ENCODE data around the gene ARFGEF2. TPM values are rescaled to one million over a fixed set of nuclear protein-coding genes. Genes with fewer than 3 reads are reported as not detected.

ARFGEF2 gene
- total RNA-seq, 1 experiment from 2014 or later: 22.2 TPM

DNA sequence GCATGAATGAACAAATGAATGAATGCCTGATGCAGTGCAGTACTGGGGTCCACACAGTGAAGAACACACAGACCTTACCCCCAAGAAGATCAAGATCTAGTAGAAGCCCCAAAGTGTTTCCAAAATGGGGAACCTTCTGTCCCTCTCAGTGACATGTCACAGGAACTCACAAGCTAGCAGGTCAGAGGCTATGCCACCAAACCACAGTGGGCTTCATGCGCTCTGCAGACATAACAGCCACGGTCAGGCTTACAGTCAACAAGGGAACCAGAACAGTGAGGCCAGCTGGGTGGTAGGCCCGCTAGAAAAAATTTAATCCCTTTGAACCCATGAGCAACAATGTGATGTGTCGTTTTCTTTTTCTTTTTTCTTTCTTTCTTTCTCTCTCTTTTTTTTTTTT, 20.2 kb upstream of the ARFGEF2 start:
- Histone ChIP-seq H3K4me3 (replicated peaks in 1 of 2; ENCODE audit: low read depth in 1 of 2, low read length in 2 of 2) (no peak overlapping the region), H4K20me1 (ENCODE audit: insufficient read depth) (no peaks in the 10 kb centered on the region), H3K27me3 (ENCODE audit: insufficient read depth, low read length) (no peaks in the 10 kb centered on the region), H3K36me3 (ENCODE audit: control insufficient read depth in 1 of 2, insufficient read depth in 2 of 2, low read length in 2 of 2) (no peaks in the 10 kb centered on the region), H3K9ac (ENCODE audit: low read length) (no peak overlapping the region), H3K4me1 (ENCODE audit: control insufficient read depth in 1 of 2, insufficient read depth in 2 of 2, low read length in 2 of 2) (peaks cover 7 to 18% of the 10 kb centered on the region in 2 experiments), H2AFZ (ENCODE audit: low read depth, low read length, poor library complexity, severe bottlenecking) (no peak overlapping the region), H3K27ac (ENCODE audit: low read depth, low read length) (no peak overlapping the region), H3K4me2 (ENCODE audit: low read length) (no peak overlapping the region), H3K79me2 (ENCODE audit: insufficient read depth, low read length) (no peaks in the 10 kb centered on the region), H3K9me3 (ENCODE audit: control insufficient read depth in 1 of 2, insufficient read depth in 1 of 2, low read depth in 1 of 2, low read length in 2 of 2) (no peaks in the 10 kb centered on the region), H3K9me2 (ENCODE audit: insufficient read depth) (no peaks in the 10 kb centered on the region)
- ATAC-seq (no peak), DNase-seq (ENCODE audit: low read depth, low spot score) (no peak)
- TF ChIP-seq EGR1 (IDR thresholded peaks at IDR 0.05; ENCODE audit: low read depth) (no peak), RAD21 (IDR thresholded peaks at IDR 0.05; ENCODE audit: low read depth) (no peak), TCF7L2 (IDR thresholded peaks at IDR 0.05; ENCODE audit: borderline replicate concordance, extremely low read depth, insufficient read depth, insufficient read length) (no peak), JUND (IDR thresholded peaks at IDR 0.05) (no peak), SP1 (IDR thresholded peaks at IDR 0.05; ENCODE audit: low read depth) (no peak)
- TF ChIP-seq, protein P1, sequence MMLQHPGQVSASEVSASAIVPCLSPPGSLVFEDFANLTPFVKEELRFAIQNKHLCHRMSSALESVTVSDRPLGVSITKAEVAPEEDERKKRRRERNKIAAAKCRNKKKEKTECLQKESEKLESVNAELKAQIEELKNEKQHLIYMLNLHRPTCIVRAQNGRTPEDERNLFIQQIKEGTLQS (IDR thresholded peaks at IDR 0.05): no peak
- BruUV-seq (replicated peaks): no TSS peak
- CTCF ChIA-PET: interaction anchor here (1.2 kb wide), 1 partner anchor 244 kb away, joined by 5 read pairs; no protein-coding TSS in a partner anchor
- intact Hi-C loops (cut with micrococcal nuclease): no loop called here
- RAD21 ChIA-PET (ENCODE audit: low non-redundant PET in 1 of 2, low total read pairs in 2 of 2, uncharacterized antibody in 2 of 2, unreplicated experiment in 2 of 2): interaction anchor here in 1 of 2 experiments (0.7 kb wide), 1 partner anchor 244 kb away, joined by 3 read pairs; no protein-coding TSS in a partner anchor
- POLR2A ChIA-PET: no interaction called here

DNA sequence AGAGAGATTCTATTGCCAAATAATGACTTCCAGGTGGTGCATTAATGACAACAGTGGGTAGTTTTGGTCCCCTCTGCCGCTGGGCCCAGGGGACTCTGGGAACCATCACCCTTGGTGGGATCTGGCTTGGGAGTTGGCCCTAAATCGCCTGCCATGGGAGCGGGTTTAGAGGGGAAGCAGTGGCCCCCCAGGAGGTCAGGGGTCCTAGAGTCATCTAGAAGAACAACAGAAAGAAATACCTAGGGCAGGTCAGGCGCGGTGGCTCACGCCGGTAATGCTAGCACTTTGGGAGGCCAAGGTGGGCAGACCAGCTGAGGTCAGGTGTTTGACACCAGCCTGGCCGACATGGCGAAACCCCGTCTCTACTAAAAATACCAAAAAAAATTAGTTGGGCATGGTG, 17.8 kb upstream of the ARFGEF2 start:
- Histone ChIP-seq H3K27me3 (ENCODE audit: insufficient read depth, low read length) (peaks cover 5% of the 10 kb centered on the region; the same call in 1 of the 2 replicates), H4K20me1 (ENCODE audit: insufficient read depth) (no peaks in the 10 kb centered on the region), H3K4me1 (ENCODE audit: control insufficient read depth in 1 of 2, insufficient read depth in 2 of 2, low read length in 2 of 2) (peaks cover 0 to 6% of the 10 kb centered on the region in 2 experiments; a peak in 1 of 4 replicates), H3K36me3 (ENCODE audit: control insufficient read depth in 1 of 2, insufficient read depth in 2 of 2, low read length in 2 of 2) (no peaks in the 10 kb centered on the region), H3K9me2 (ENCODE audit: insufficient read depth) (no peaks in the 10 kb centered on the region), H3K27ac (ENCODE audit: low read depth, low read length) (no peak overlapping the region), H3K4me3 (replicated peaks in 1 of 2; ENCODE audit: low read depth in 1 of 2, low read length in 2 of 2) (no peak overlapping the region), H3K79me2 (ENCODE audit: insufficient read depth, low read length) (no peaks in the 10 kb centered on the region), H2AFZ (ENCODE audit: low read depth, low read length, poor library complexity, severe bottlenecking) (no peak overlapping the region), H3K9ac (ENCODE audit: low read length) (no peak overlapping the region), H3K9me3 (ENCODE audit: control insufficient read depth in 1 of 2, insufficient read depth in 1 of 2, low read depth in 1 of 2, low read length in 2 of 2) (no peaks in the 10 kb centered on the region), H3K4me2 (ENCODE audit: low read length) (no peak overlapping the region)
- ATAC-seq (no peak), DNase-seq (ENCODE audit: low read depth, low spot score) (no peak)
- POLR2A ChIA-PET: no interaction called here
- RAD21 ChIA-PET (ENCODE audit: low non-redundant PET in 1 of 2, low total read pairs in 2 of 2, uncharacterized antibody in 2 of 2, unreplicated experiment in 2 of 2): interaction anchor here in 1 of 2 experiments (1.8 kb wide), 1 partner anchor 246 kb away, joined by 11 read pairs; no protein-coding TSS in a partner anchor
- CTCF ChIA-PET: interaction anchor here (3.8 kb wide), 1 partner anchor 247 kb away, joined by 144 read pairs; no protein-coding TSS in a partner anchor
- intact Hi-C loops (cut with micrococcal nuclease): no loop called here
- BruUV-seq (replicated peaks): no TSS peak
- TF ChIP-seq, protein P2, sequence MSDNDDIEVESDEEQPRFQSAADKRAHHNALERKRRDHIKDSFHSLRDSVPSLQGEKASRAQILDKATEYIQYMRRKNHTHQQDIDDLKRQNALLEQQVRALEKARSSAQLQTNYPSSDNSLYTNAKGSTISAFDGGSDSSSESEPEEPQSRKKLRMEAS (IDR thresholded peaks at IDR 0.05): no peak
- TF ChIP-seq ELF1 (IDR thresholded peaks at IDR 0.05; ENCODE audit: borderline replicate concordance, low read depth) (no peak), SP1 (IDR thresholded peaks at IDR 0.05; ENCODE audit: low read depth) (no peak), ZFX (IDR thresholded peaks at IDR 0.05) (no peak), FOSL1 (IDR thresholded peaks at IDR 0.05; ENCODE audit: low read depth) (no peak), EGR1 (IDR thresholded peaks at IDR 0.05; ENCODE audit: low read depth) (no peak), TCF7L2 (IDR thresholded peaks at IDR 0.05; ENCODE audit: borderline replicate concordance, extremely low read depth, insufficient read depth, insufficient read length) (no peak), RAD21 (IDR thresholded peaks at IDR 0.05; ENCODE audit: low read depth) (no peak), POLR2AphosphoS5 (IDR thresholded peaks at IDR 0.05; ENCODE audit: low read depth, low read length) (no peak), SRF (IDR thresholded peaks at IDR 0.05; ENCODE audit: low read depth) (no peak), YY1 (IDR thresholded peaks at IDR 0.05; ENCODE audit: extremely low read depth, insufficient replicate concordance, low read depth, low read length) (no peak), EZH2 (IDR thresholded peaks at IDR 0.05) (no peak)
- TF ChIP-seq, protein P3, sequence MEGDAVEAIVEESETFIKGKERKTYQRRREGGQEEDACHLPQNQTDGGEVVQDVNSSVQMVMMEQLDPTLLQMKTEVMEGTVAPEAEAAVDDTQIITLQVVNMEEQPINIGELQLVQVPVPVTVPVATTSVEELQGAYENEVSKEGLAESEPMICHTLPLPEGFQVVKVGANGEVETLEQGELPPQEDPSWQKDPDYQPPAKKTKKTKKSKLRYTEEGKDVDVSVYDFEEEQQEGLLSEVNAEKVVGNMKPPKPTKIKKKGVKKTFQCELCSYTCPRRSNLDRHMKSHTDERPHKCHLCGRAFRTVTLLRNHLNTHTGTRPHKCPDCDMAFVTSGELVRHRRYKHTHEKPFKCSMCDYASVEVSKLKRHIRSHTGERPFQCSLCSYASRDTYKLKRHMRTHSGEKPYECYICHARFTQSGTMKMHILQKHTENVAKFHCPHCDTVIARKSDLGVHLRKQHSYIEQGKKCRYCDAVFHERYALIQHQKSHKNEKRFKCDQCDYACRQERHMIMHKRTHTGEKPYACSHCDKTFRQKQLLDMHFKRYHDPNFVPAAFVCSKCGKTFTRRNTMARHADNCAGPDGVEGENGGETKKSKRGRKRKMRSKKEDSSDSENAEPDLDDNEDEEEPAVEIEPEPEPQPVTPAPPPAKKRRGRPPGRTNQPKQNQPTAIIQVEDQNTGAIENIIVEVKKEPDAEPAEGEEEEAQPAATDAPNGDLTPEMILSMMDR (IDR thresholded peaks at IDR 0.05 in 2 of 3, conservative IDR thresholded peaks at IDR 0.05 in 1 of 3; ENCODE audit: borderline replicate concordance in 1 of 3, insufficient read depth in 1 of 3, low read depth in 2 of 3, low read length in 2 of 3): no peak
